ENCODE results near the gene GNB3.

DNA sequence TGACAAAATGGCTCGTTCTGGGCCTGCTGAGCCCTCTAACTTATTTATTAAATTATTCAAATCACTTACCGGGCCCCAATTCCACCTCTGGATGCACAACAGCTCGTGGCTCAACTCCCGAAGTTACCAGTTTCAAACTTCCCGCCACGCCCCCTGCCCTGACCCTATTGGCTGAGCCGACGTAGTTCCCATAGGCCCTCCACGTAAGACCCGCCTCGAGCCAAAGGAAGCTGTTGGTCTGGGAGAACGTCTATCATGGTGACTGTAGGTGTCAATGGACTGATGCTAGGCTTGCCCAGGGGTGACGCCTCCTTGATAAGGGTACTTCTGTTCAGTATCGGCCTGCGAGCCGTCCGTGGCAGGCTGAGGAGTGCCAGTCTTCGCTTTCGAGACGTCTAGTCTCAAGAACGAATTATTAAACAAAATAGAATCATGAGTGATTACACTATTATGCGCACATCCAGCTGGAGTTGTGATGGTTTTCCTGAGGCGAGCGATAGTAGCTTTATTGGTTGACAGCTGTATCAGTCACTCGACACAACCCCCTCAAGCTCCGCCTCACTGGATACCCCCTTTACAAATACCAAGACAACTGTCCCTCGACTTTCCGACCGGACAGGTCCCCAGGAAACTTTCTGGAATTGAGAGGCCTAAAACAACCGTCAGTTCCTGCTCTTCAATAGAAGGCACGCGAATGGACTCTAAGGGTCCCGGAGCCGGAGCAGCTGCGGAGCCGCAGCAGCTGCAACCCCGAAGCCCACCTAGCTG lies 10.6 kb downstream of the GNB3 start, which contains the start of gene CDCA3:
- TF ChIP-seq, protein P1, sequence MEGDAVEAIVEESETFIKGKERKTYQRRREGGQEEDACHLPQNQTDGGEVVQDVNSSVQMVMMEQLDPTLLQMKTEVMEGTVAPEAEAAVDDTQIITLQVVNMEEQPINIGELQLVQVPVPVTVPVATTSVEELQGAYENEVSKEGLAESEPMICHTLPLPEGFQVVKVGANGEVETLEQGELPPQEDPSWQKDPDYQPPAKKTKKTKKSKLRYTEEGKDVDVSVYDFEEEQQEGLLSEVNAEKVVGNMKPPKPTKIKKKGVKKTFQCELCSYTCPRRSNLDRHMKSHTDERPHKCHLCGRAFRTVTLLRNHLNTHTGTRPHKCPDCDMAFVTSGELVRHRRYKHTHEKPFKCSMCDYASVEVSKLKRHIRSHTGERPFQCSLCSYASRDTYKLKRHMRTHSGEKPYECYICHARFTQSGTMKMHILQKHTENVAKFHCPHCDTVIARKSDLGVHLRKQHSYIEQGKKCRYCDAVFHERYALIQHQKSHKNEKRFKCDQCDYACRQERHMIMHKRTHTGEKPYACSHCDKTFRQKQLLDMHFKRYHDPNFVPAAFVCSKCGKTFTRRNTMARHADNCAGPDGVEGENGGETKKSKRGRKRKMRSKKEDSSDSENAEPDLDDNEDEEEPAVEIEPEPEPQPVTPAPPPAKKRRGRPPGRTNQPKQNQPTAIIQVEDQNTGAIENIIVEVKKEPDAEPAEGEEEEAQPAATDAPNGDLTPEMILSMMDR (IDR thresholded peaks at IDR 0.05; ENCODE audit: insufficient read depth, low read depth, low read length) = no peak
- TF ChIP-seq EZH2 (IDR thresholded peaks at IDR 0.05; ENCODE audit: insufficient read depth, low read length) = no peak

All from astrocyte (in vitro differentiated cells and primary cell).